ENCODE data around the gene AMN1. TPM values are rescaled to one million over a fixed set of nuclear protein-coding genes. Genes with fewer than 3 reads are reported as not detected.

The AMN1 gene
- total RNA-seq, 1 experiment from 2014 or later, result 12.1 TPM

DNA sequence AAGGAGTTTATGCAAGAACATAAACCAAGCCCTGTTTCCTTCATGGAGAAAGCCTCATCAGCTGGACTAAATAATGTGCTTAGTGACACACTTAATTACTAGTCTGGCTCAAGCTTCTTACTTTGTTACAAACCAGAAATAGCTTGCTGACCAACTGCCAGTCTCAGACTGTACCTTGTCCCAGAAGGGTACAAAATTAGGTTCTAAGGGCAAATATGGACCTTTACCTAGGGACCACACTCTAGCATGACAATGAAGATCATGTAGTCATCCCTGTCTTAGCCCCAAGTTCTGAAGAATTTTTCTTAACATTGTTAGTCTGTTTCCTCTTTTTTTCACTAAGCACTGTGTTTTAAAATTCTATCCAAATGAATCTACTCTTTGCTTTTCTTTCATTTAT lies 2.2 kb downstream of the AMN1 start (continued):
- no peak for TF ChIP-seq KAT7 (CRISPR knock-in tag; IDR thresholded peaks at IDR 0.05; ENCODE audit: borderline replicate concordance)
- TF ChIP-seq, protein P1, sequence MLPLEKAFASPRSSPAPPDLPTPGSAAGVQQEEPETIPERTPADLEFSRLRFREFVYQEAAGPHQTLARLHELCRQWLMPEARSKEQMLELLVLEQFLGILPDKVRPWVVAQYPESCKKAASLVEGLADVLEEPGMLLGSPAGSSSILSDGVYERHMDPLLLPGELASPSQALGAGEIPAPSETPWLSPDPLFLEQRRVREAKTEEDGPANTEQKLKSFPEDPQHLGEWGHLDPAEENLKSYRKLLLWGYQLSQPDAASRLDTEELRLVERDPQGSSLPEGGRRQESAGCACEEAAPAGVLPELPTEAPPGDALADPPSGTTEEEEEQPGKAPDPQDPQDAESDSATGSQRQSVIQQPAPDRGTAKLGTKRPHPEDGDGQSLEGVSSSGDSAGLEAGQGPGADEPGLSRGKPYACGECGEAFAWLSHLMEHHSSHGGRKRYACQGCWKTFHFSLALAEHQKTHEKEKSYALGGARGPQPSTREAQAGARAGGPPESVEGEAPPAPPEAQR (CRISPR knock-in tag; IDR thresholded peaks at IDR 0.05), result no peak

DNA sequence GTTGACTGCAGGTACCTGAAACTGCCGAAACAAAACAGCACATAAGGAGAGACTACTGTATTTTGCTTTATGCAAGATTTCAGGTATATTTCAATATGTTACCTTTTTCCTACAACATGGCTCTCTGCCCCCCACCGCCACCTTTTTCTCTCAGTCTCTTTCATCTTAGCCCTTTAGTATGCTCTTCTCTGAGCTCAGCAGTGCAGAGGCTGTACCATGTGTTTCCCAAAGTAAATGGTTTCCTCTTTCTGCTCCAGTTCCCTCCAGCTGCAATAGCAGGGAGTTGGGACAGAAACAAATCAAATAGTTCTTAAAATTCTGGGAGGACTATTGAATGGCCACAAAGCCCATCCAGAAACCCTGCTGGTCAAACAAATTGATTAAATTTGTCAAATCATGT lies 4.3 kb downstream of the AMN1 start:
- Mint-ChIP-seq H3K9me3 (no peaks in the 10 kb centered on the region), H3K27ac (no peak overlapping the region), H3K36me3 (peaks cover 5% of the 10 kb centered on the region), H3K4me3 (no peak overlapping the region), H3K27me3 (ENCODE audit: low read depth) (no peaks in the 10 kb centered on the region; the same call in 1 of the 2 replicates), H3K4me1 (peaks cover 21% of the 10 kb centered on the region)
- ATAC-seq (no peak), DNase-seq (ENCODE audit: low spot score) (no peak)
- ChIA-PET CTCF (no interaction called here), POLR2A (no interaction called here)
- TF ChIP-seq, protein P2, sequence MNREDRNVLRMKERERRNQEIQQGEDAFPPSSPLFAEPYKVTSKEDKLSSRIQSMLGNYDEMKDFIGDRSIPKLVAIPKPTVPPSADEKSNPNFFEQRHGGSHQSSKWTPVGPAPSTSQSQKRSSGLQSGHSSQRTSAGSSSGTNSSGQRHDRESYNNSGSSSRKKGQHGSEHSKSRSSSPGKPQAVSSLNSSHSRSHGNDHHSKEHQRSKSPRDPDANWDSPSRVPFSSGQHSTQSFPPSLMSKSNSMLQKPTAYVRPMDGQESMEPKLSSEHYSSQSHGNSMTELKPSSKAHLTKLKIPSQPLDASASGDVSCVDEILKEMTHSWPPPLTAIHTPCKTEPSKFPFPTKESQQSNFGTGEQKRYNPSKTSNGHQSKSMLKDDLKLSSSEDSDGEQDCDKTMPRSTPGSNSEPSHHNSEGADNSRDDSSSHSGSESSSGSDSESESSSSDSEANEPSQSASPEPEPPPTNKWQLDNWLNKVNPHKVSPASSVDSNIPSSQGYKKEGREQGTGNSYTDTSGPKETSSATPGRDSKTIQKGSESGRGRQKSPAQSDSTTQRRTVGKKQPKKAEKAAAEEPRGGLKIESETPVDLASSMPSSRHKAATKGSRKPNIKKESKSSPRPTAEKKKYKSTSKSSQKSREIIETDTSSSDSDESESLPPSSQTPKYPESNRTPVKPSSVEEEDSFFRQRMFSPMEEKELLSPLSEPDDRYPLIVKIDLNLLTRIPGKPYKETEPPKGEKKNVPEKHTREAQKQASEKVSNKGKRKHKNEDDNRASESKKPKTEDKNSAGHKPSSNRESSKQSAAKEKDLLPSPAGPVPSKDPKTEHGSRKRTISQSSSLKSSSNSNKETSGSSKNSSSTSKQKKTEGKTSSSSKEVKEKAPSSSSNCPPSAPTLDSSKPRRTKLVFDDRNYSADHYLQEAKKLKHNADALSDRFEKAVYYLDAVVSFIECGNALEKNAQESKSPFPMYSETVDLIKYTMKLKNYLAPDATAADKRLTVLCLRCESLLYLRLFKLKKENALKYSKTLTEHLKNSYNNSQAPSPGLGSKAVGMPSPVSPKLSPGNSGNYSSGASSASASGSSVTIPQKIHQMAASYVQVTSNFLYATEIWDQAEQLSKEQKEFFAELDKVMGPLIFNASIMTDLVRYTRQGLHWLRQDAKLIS (CRISPR knock-in tag; IDR thresholded peaks at IDR 0.05; ENCODE audit: borderline replicate concordance), result no peak
- TF ChIP-seq, protein P3, sequence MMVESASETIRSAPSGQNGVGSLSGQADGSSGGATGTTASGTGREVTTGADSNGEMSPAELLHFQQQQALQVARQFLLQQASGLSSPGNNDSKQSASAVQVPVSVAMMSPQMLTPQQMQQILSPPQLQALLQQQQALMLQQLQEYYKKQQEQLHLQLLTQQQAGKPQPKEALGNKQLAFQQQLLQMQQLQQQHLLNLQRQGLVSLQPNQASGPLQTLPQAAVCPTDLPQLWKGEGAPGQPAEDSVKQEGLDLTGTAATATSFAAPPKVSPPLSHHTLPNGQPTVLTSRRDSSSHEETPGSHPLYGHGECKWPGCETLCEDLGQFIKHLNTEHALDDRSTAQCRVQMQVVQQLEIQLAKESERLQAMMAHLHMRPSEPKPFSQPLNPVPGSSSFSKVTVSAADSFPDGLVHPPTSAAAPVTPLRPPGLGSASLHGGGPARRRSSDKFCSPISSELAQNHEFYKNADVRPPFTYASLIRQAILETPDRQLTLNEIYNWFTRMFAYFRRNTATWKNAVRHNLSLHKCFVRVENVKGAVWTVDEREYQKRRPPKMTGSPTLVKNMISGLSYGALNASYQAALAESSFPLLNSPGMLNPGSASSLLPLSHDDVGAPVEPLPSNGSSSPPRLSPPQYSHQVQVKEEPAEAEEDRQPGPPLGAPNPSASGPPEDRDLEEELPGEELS (CRISPR knock-in tag; IDR thresholded peaks at IDR 0.05), result no peak
- TF ChIP-seq, protein P4, sequence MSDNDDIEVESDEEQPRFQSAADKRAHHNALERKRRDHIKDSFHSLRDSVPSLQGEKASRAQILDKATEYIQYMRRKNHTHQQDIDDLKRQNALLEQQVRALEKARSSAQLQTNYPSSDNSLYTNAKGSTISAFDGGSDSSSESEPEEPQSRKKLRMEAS (CRISPR knock-in tag; IDR thresholded peaks at IDR 0.05), result no peak
- TF ChIP-seq TEAD1 (CRISPR knock-in tag; IDR thresholded peaks at IDR 0.05) (no peak), RELA (CRISPR knock-in tag; IDR thresholded peaks at IDR 0.05; ENCODE audit: borderline replicate concordance) (no peak), ZNF317 (CRISPR knock-in tag; IDR thresholded peaks at IDR 0.05; ENCODE audit: borderline replicate concordance, low read depth) (no peak), CBFB (CRISPR knock-in tag; IDR thresholded peaks at IDR 0.05; ENCODE audit: low read depth) (no peak), GTF2I (CRISPR knock-in tag; conservative IDR thresholded peaks at IDR 0.05) (no peak), MYBL2 (CRISPR knock-in tag; IDR thresholded peaks at IDR 0.05) (no peak), ZNF232 (CRISPR knock-in tag; IDR thresholded peaks at IDR 0.05) (no peak), CREB1 (CRISPR knock-in tag; IDR thresholded peaks at IDR 0.05) (no peak), ZNF138 (CRISPR knock-in tag; conservative IDR thresholded peaks at IDR 0.05) (no peak), IRF2 (CRISPR knock-in tag; IDR thresholded peaks at IDR 0.05; ENCODE audit: borderline replicate concordance, low read depth) (no peak), SOX15 (CRISPR knock-in tag; IDR thresholded peaks at IDR 0.05) (no peak)
- TF ChIP-seq, protein P5, sequence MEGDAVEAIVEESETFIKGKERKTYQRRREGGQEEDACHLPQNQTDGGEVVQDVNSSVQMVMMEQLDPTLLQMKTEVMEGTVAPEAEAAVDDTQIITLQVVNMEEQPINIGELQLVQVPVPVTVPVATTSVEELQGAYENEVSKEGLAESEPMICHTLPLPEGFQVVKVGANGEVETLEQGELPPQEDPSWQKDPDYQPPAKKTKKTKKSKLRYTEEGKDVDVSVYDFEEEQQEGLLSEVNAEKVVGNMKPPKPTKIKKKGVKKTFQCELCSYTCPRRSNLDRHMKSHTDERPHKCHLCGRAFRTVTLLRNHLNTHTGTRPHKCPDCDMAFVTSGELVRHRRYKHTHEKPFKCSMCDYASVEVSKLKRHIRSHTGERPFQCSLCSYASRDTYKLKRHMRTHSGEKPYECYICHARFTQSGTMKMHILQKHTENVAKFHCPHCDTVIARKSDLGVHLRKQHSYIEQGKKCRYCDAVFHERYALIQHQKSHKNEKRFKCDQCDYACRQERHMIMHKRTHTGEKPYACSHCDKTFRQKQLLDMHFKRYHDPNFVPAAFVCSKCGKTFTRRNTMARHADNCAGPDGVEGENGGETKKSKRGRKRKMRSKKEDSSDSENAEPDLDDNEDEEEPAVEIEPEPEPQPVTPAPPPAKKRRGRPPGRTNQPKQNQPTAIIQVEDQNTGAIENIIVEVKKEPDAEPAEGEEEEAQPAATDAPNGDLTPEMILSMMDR (IDR thresholded peaks at IDR 0.05), result no peak
- TF ChIP-seq, protein P6, sequence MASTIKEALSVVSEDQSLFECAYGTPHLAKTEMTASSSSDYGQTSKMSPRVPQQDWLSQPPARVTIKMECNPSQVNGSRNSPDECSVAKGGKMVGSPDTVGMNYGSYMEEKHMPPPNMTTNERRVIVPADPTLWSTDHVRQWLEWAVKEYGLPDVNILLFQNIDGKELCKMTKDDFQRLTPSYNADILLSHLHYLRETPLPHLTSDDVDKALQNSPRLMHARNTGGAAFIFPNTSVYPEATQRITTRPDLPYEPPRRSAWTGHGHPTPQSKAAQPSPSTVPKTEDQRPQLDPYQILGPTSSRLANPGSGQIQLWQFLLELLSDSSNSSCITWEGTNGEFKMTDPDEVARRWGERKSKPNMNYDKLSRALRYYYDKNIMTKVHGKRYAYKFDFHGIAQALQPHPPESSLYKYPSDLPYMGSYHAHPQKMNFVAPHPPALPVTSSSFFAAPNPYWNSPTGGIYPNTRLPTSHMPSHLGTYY (CRISPR knock-in tag; IDR thresholded peaks at IDR 0.05), result no peak
- TF ChIP-seq, protein P7, sequence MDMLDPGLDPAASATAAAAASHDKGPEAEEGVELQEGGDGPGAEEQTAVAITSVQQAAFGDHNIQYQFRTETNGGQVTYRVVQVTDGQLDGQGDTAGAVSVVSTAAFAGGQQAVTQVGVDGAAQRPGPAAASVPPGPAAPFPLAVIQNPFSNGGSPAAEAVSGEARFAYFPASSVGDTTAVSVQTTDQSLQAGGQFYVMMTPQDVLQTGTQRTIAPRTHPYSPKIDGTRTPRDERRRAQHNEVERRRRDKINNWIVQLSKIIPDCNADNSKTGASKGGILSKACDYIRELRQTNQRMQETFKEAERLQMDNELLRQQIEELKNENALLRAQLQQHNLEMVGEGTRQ (CRISPR knock-in tag; IDR thresholded peaks at IDR 0.05), result no peak
- TF ChIP-seq, protein P8, sequence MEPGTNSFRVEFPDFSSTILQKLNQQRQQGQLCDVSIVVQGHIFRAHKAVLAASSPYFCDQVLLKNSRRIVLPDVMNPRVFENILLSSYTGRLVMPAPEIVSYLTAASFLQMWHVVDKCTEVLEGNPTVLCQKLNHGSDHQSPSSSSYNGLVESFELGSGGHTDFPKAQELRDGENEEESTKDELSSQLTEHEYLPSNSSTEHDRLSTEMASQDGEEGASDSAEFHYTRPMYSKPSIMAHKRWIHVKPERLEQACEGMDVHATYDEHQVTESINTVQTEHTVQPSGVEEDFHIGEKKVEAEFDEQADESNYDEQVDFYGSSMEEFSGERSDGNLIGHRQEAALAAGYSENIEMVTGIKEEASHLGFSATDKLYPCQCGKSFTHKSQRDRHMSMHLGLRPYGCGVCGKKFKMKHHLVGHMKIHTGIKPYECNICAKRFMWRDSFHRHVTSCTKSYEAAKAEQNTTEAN (CRISPR knock-in tag; IDR thresholded peaks at IDR 0.05), result no peak
